Mesendoderm (in vitro differentiated cells): ENCODE results near the gene CXCL12.

ENCODE experiments used
- DNase-seq: peaks from one replicate; pipeline ENCODE4 v3.0.0; 2013
- H2AK5ac ChIP-seq: 2 replicates; pipeline ENCODE4 v1.6.1; 2013; ENCODE audit warnings: low read length, inconsistent platforms
- H2BK120ac ChIP-seq: 2 replicates; pipeline ENCODE4 v1.6.1; 2013; ENCODE audit warnings: low read depth, mild to moderate bottlenecking, low read length, moderate library complexity, mixed read lengths
- H2BK15ac ChIP-seq: replicated peaks from 2 replicates; pipeline ENCODE4 v1.6.1; 2013; ENCODE audit warnings: low read depth, mild to moderate bottlenecking, moderate library complexity
- H2BK5ac ChIP-seq: 2 replicates; pipeline ENCODE4 v1.6.1; 2013; ENCODE audit warnings: low read length, inconsistent platforms
- H3K18ac ChIP-seq: 2 replicates; pipeline ENCODE4 v1.6.1; 2013; ENCODE audit warnings: mild to moderate bottlenecking, low read length, mixed read lengths
- H3K23ac ChIP-seq: one replicate; pipeline ENCODE4 v1.6.1; 2013; ENCODE audit warnings: low read length
- H3K27ac ChIP-seq: 2 replicates; pipeline ENCODE4 v1.5.1; 2013; ENCODE audit warnings: low read depth, mild to moderate bottlenecking, inconsistent platforms, low read length, moderate library complexity
- H3K27me3 ChIP-seq: 2 replicates; pipeline ENCODE4 v1.6.1; 2013; ENCODE audit warnings: low read length, control low read depth, mild to moderate bottlenecking, inconsistent platforms; ENCODE audit not compliant: insufficient read depth, poor library complexity
- H3K36me3 ChIP-seq: 2 replicates; pipeline ENCODE4 v1.6.1; 2013; ENCODE audit warnings: low read length, inconsistent platforms; ENCODE audit not compliant: control insufficient read depth, insufficient read depth
- H3K4ac ChIP-seq: one replicate; pipeline ENCODE4 v1.6.1; 2013; ENCODE audit warnings: low read depth, mild to moderate bottlenecking, low read length, moderate library complexity
- H3K4me1 ChIP-seq: 2 replicates; pipeline ENCODE4 v1.6.1; 2013; ENCODE audit warnings: low read depth, low read length, inconsistent platforms; ENCODE audit not compliant: control insufficient read depth
- H3K4me2 ChIP-seq: 2 replicates; pipeline ENCODE4 v1.6.1; 2013; ENCODE audit warnings: low read length
- H3K4me3 ChIP-seq: 2 replicates; pipeline ENCODE4 v1.5.1; 2013; ENCODE audit warnings: mild to moderate bottlenecking, low read length
- H3K56ac ChIP-seq: one replicate; pipeline ENCODE4 v1.6.1; 2013; ENCODE audit warnings: low read length
- H3K79me1 ChIP-seq: 2 replicates; pipeline ENCODE4 v1.6.1; 2013; ENCODE audit warnings: low read length, inconsistent platforms
- H3K79me2 ChIP-seq: 2 replicates; pipeline ENCODE4 v1.6.1; 2013; ENCODE audit warnings: mild to moderate bottlenecking, low read length; ENCODE audit not compliant: control insufficient read depth, insufficient read depth
- H3K9ac ChIP-seq: 2 replicates; pipeline ENCODE4 v1.6.1; 2013; ENCODE audit warnings: low read length, inconsistent platforms
- H4K5ac ChIP-seq: one replicate; pipeline ENCODE4 v1.6.1; 2013; ENCODE audit warnings: low read length
- H4K8ac ChIP-seq: one replicate; pipeline ENCODE4 v1.6.1; 2013; ENCODE audit warnings: low read depth, mild to moderate bottlenecking, control low read depth, low read length, moderate library complexity
- WGBS: extraction: QIAGEN DNeasy Blood & Tissue Kit; methylation state at CpG from one replicate; pipeline ENCODE4 v1.1.7; 2013; ENCODE audit warnings: low lambda C conversion rate, missing lambda C conversion rate; ENCODE audit not compliant: insufficient coverage; ENCODE audit errors: extremely low coverage; 5-methylcytosine and 5-hydroxymethylcytosine counted together

CXCL12 gene

GRCh38 chr10:44368637-44369036 lies 16.3 kb downstream of the CXCL12 start:
- no CpG with 5 or more reads among the region's 7 CpGs for WGBS

DNA sequence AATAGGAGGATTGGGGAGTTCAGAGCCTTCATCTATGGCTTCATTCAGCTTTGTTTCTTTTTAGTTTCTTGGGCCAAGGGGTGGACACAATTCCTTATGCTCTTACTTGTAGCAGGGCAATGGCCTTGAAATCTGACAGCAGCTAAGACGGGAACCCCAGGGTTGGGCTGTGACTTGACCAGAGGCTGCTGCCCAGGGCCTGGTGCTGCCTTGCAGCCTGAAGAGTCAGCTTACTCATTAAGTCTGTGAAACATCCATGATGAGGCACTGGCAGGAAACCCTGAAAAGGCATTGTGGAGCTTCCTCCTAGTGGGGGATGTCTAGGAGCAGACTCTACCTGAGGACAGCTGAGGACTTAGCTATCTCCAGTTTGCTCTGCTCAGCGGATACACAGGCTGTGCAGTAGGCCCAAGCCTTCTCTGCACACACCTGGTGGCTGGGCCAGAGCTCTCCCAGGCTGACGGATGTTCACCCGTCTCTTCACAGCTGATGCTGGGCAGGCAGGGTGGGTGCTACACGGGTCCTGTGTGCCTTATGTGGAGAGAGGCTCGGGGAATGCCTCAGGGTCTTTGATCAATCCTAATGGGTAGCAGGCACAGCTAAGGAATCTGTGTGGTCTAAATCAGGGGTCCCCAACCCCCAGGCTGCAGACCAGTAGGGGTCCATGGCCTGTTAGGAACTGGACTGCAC lies 17.8 kb downstream of the CXCL12 start:
- Histone ChIP-seq H3K23ac (no peak overlapping the region), H3K27ac (no peak overlapping the region)
- no CpG with 5 or more reads among the region's 6 CpGs for WGBS

More at GRCh38 chr10:44368637-44369036, 16.3 kb downstream of the CXCL12 start:
- Histone ChIP-seq H3K27me3 (no peaks in the 10 kb centered on the region), H2BK5ac (no peak overlapping the region), H3K18ac (no peak overlapping the region), H3K27ac (no peak overlapping the region), H4K8ac (no peak overlapping the region), H3K4ac (no peak overlapping the region), H3K4me1 (no peaks in the 10 kb centered on the region), H3K23ac (no peak overlapping the region), H2BK15ac (no peak overlapping the region), H3K4me2 (no peak overlapping the region), H2BK120ac (no peak overlapping the region), H3K36me3 (no peaks in the 10 kb centered on the region), H3K4me3 (no peak overlapping the region), H2AK5ac (no peak overlapping the region), H3K79me2 (no peaks in the 10 kb centered on the region), H4K5ac (no peak overlapping the region), H3K56ac (no peak overlapping the region), H3K79me1 (no peaks in the 10 kb centered on the region), H3K9ac (no peak overlapping the region)
- DNase-seq, result no peak

DNA sequence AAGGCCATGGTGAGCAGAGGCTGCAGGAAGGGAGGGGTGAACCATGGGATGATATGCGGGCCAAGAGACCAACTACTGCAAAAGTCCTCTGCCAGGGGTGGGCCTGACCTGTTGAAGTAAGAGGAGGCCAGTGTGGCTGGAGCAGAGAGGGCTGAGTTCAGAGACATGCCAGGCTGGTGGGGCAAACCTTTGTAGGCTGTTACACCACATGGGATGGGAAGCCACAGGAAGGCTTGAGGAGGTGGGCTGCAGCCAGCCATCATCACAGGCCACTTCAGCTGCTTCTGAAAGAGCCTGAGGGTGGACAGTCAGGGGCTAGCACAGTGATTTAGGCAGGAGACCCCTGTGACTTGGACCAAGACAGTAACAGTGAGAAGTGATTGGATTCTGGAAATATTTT lies 20.3 kb downstream of the CXCL12 start:
- Histone ChIP-seq H3K4me2 (no peak overlapping the region), H3K18ac (no peak overlapping the region), H2BK15ac (no peak overlapping the region), H3K27ac (no peak overlapping the region), H3K4me1 (peaks cover 8% of the 10 kb centered on the region), H3K23ac (no peak overlapping the region), H2BK120ac (no peak overlapping the region), H2AK5ac (no peak overlapping the region), H4K8ac (no peak overlapping the region), H4K5ac (no peak overlapping the region), H3K4ac (no peak overlapping the region), H3K27me3 (no peaks in the 10 kb centered on the region), H3K79me1 (no peaks in the 10 kb centered on the region), H2BK5ac (no peak overlapping the region), H3K79me2 (no peaks in the 10 kb centered on the region), H3K36me3 (no peaks in the 10 kb centered on the region), H3K56ac (no peak overlapping the region), H3K4me3 (no peak overlapping the region), H3K9ac (no peak overlapping the region)
- WGBS, result no CpG with 5 or more reads among the region's 1 CpG
- no peak for DNase-seq

More for the DNA sequence above, 17.8 kb downstream of the CXCL12 start:
- Histone ChIP-seq H3K4me1 (peaks cover 8% of the 10 kb centered on the region), H3K36me3 (no peaks in the 10 kb centered on the region), H3K18ac (no peak overlapping the region), H4K5ac (no peak overlapping the region), H2BK120ac (no peak overlapping the region), H4K8ac (no peak overlapping the region), H3K4me2 (no peak overlapping the region), H3K56ac (no peak overlapping the region), H2BK5ac (no peak overlapping the region), H3K4me3 (no peak overlapping the region), H3K4ac (no peak overlapping the region), H2BK15ac (no peak overlapping the region), H2AK5ac (no peak overlapping the region), H3K79me1 (no peaks in the 10 kb centered on the region), H3K27me3 (no peaks in the 10 kb centered on the region), H3K79me2 (no peaks in the 10 kb centered on the region), H3K9ac (no peak overlapping the region)
- no peak for DNase-seq

GRCh38 chr10:44363716-44364115 lies 21.2 kb downstream of the CXCL12 start:
- H2BK5ac ChIP-seq, result no peak overlapping the region
- no peak overlapping the region for H3K18ac ChIP-seq
- no peak overlapping the region for H4K8ac ChIP-seq
- H3K56ac ChIP-seq, result no peak overlapping the region
- peaks cover 8% of the 10 kb centered on the region for H3K4me1 ChIP-seq
- no peak overlapping the region for H3K4me2 ChIP-seq
- no peak for DNase-seq
- no peak overlapping the region for H2BK15ac ChIP-seq
- H3K36me3 ChIP-seq, result no peaks in the 10 kb centered on the region
- no peak overlapping the region for H4K5ac ChIP-seq
- no peak overlapping the region for H3K23ac ChIP-seq
- H2BK120ac ChIP-seq, result no peak overlapping the region
- no peaks in the 10 kb centered on the region for H3K27me3 ChIP-seq
- H3K27ac ChIP-seq, result no peak overlapping the region
- no peaks in the 10 kb centered on the region for H3K79me2 ChIP-seq
- H2AK5ac ChIP-seq, result no peak overlapping the region
- H3K4ac ChIP-seq, result no peak overlapping the region
- H3K79me1 ChIP-seq, result no peaks in the 10 kb centered on the region
- no peak overlapping the region for H3K4me3 ChIP-seq
- no peak overlapping the region for H3K9ac ChIP-seq
- WGBS, result no CpG with 5 or more reads among the region's 2 CpGs

- peak; percentile 78 for DNase-seq
- H3K27ac ChIP-seq, result no peak overlapping the region
Observed at GRCh38 chr10:44362866-44363711, 21.8 kb downstream of the CXCL12 start.

More at GRCh38 chr10:44362866-44363711, 21.8 kb downstream of the CXCL12 start:
- H4K5ac ChIP-seq, result no peak overlapping the region
- H3K79me1 ChIP-seq, result no peaks in the 10 kb centered on the region
- peaks cover 8% of the 10 kb centered on the region for H3K4me1 ChIP-seq
- peak overlapping the region; percentile 3 for H2BK5ac ChIP-seq
- no peak overlapping the region for H3K23ac ChIP-seq
- H3K18ac ChIP-seq, result no peak overlapping the region
- no peak overlapping the region for H3K4me3 ChIP-seq
- H3K27me3 ChIP-seq, result no peaks in the 10 kb centered on the region
- no peak overlapping the region for H4K8ac ChIP-seq
- H2AK5ac ChIP-seq, result peak overlapping the region; percentile 45
- H3K9ac ChIP-seq, result no peak overlapping the region
- no peak overlapping the region for H3K4ac ChIP-seq
- H2BK15ac ChIP-seq, result no peak overlapping the region
- H2BK120ac ChIP-seq, result no peak overlapping the region
- no peaks in the 10 kb centered on the region for H3K36me3 ChIP-seq
- peak overlapping the region; percentile 70 for H3K56ac ChIP-seq
- H3K4me2 ChIP-seq, result no peak overlapping the region
- WGBS, result no CpG with 5 or more reads among the region's 13 CpGs
- H3K79me2 ChIP-seq, result no peaks in the 10 kb centered on the region
